ENCODE data around the gene PARP4.
"Not testable (repeated sequence)": the region's sequence is repeated elsewhere in the genome, so short reads cannot be mapped to it uniquely, and the experiment has no call there.

DNA sequence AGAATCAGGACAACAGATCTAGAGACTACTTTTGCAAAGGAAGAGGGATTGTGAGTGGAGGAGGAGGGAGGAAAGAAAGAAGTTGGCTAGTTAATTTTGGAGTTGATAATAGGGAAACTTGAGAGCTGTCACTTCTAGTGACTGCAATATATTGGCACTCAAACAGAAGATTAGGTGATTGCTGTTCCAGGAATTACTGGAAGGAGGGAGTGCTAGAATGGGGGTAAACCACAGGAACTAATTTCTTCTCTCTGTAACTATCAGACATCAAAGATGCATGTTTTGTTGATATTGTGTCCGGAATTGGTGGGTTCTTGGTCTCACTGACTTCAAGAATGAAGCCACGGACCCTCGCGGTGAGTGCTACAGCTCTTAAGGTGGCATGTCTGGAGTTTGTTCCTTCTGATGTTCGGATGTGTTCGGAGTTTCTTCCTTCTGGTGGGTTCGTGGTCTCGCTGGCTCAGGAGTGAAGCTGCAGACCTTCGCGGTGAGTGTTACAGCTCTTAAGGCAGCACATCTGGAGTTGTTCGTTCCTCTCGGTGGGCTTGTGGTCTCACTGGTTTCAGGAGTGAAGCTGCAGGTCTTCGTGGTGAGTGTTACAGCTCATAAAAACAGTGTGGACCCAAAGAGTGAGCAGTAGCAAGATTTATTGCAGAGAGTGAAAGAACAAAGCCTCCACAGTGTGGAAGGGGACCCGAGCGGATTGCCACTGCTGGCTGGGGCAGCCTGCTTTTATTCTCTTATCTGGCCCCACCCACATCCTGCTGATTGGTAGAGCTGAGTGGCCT is 47.0 kb upstream of the PARP4 start:
- TF ChIP-seq, protein P1, sequence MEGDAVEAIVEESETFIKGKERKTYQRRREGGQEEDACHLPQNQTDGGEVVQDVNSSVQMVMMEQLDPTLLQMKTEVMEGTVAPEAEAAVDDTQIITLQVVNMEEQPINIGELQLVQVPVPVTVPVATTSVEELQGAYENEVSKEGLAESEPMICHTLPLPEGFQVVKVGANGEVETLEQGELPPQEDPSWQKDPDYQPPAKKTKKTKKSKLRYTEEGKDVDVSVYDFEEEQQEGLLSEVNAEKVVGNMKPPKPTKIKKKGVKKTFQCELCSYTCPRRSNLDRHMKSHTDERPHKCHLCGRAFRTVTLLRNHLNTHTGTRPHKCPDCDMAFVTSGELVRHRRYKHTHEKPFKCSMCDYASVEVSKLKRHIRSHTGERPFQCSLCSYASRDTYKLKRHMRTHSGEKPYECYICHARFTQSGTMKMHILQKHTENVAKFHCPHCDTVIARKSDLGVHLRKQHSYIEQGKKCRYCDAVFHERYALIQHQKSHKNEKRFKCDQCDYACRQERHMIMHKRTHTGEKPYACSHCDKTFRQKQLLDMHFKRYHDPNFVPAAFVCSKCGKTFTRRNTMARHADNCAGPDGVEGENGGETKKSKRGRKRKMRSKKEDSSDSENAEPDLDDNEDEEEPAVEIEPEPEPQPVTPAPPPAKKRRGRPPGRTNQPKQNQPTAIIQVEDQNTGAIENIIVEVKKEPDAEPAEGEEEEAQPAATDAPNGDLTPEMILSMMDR (IDR thresholded peaks at IDR 0.05; ENCODE audit: low read depth, low read length): not testable (repeated sequence)
- TF ChIP-seq POLR2A (IDR thresholded peaks at IDR 0.05; ENCODE audit: extremely low read depth, insufficient read length): not testable (repeated sequence)
- TF ChIP-seq, protein P2, sequence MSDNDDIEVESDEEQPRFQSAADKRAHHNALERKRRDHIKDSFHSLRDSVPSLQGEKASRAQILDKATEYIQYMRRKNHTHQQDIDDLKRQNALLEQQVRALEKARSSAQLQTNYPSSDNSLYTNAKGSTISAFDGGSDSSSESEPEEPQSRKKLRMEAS (IDR thresholded peaks at IDR 0.05; ENCODE audit: low read depth, low read length): not testable (repeated sequence)
